GM12892 (cell line): ENCODE measurements around the gene IL1F10.

Experiments
- POLR2A ChIP-seq: IDR thresholded peaks from 2 replicates; pipeline ENCODE4 v1.6.1; 2011; ENCODE audit warnings: low read depth, low read length, control low read depth
- POLR2AphosphoS5 ChIP-seq: IDR thresholded peaks from 2 replicates; pipeline ENCODE4 v1.6.1; 2011; ENCODE audit warnings: low read depth, low read length, control low read depth

DNA sequence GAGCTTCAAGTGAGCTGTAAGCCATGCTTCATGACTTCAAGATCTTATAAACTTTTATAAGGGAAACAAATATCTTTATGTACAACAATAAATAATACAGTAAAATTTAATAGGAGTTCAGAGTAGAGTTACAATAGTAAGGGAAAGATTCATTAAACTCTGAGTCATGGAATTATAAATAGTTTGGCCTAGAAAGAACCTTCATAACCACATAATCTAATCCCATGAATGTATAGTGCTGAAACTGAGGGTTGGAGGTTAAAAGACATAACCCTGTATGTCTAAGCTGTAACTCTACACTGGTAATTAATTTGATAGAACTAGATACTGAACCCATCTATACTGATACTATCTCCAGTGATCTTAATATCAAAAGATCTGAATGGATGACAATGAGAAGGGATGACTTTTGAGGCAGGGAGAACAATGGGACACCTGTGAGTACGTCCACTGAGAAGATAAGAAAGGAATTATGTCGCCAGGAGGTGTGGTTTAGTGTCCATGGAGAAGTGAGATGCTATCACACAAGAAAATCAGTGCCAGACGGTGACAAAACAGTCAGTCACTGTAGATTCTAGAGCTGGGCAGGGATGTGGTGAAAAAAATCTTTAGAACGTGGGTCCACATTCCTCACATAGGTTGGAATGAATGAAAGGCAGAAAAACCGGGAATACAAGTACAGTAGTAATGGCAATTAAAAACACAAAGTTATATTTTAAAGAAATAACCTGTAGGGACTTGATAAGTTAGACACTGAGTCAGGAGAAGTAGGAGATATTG is 1.1 kb downstream of the IL1F10 start:
- no peak for TF ChIP-seq POLR2A
- no peak for TF ChIP-seq POLR2AphosphoS5
